PFSK-1 (cell line): ENCODE results near the gene SPATA6L.

Experiments
- POLR2AphosphoS5 ChIP-seq: IDR thresholded peaks from 2 replicates; pipeline ENCODE4 v1.6.1; 2012; ENCODE audit warnings: low read depth, mild to moderate bottlenecking, control low read depth, low read length, moderate library complexity
- SIN3A ChIP-seq: IDR thresholded peaks from 2 replicates; pipeline ENCODE4 v1.6.1; 2012; ENCODE audit warnings: mild to moderate bottlenecking, low read length, moderate library complexity, borderline replicate concordance; ENCODE audit not compliant: insufficient read depth
- TAF1 ChIP-seq: IDR thresholded peaks from 2 replicates; pipeline ENCODE4 v1.6.1; 2012; ENCODE audit warnings: low read length, control low read depth, borderline replicate concordance; ENCODE audit not compliant: insufficient read depth
- TF ChIP-seq, protein P1 (sequence below), 2 experiments: IDR thresholded peaks; 2 replicates each; pipeline versions ENCODE4 v1.6.1 to v1.8.0; 2011 to 2012; ENCODE audit warnings: low read depth in 2 of 2, low read length in 2 of 2, control low read depth in 1 of 2, inconsistent platforms in 1 of 2, mild to moderate bottlenecking in 1 of 2, moderate library complexity in 1 of 2; ENCODE audit not compliant: insufficient read depth in 1 of 2

DNA sequence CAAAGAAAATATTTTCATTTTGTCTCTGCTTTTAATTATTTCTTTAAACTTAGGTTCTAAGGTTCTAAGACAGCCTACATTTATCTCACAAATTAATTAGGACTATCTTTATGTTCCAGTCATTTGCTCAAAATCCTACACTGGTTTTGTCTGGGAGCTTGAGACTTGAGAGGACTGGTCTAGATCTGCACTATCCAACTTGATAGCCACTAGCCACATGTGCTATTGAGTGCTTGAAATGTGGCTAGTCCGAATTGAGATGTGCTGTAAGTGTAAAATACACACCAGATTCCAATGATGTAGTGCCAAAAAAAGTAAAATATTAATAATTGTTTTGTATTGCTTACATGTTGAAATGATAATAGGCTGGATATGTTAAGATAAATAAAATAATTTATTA is 20.3 kb upstream of the SPATA6L start:
- TF ChIP-seq TAF1 (no peak), POLR2AphosphoS5 (no peak), SIN3A (no peak)
- TF ChIP-seq, protein P1, sequence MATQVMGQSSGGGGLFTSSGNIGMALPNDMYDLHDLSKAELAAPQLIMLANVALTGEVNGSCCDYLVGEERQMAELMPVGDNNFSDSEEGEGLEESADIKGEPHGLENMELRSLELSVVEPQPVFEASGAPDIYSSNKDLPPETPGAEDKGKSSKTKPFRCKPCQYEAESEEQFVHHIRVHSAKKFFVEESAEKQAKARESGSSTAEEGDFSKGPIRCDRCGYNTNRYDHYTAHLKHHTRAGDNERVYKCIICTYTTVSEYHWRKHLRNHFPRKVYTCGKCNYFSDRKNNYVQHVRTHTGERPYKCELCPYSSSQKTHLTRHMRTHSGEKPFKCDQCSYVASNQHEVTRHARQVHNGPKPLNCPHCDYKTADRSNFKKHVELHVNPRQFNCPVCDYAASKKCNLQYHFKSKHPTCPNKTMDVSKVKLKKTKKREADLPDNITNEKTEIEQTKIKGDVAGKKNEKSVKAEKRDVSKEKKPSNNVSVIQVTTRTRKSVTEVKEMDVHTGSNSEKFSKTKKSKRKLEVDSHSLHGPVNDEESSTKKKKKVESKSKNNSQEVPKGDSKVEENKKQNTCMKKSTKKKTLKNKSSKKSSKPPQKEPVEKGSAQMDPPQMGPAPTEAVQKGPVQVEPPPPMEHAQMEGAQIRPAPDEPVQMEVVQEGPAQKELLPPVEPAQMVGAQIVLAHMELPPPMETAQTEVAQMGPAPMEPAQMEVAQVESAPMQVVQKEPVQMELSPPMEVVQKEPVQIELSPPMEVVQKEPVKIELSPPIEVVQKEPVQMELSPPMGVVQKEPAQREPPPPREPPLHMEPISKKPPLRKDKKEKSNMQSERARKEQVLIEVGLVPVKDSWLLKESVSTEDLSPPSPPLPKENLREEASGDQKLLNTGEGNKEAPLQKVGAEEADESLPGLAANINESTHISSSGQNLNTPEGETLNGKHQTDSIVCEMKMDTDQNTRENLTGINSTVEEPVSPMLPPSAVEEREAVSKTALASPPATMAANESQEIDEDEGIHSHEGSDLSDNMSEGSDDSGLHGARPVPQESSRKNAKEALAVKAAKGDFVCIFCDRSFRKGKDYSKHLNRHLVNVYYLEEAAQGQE (IDR thresholded peaks at IDR 0.05; ENCODE audit: insufficient read depth in 1 of 2, low read depth in 2 of 2, low read length in 2 of 2), result no peak
